Sciatic nerve (tissue), 2 donors: ENCODE data around the gene TBC1D20. TPM values are rescaled to one million over a fixed set of nuclear protein-coding genes. Genes with fewer than 3 reads are reported as not detected.
A peak's percentile ranks its signal among the peaks of the same experiment; 100 is the strongest.
"Not testable (repeated sequence)": the region's sequence is repeated elsewhere in the genome, so short reads cannot be mapped to it uniquely, and the experiment has no call there.

Source experiments
- ATAC-seq: fragments of 200-7000 bp; cut with Tn5 transposase; one replicate; pipeline ENCODE4 v1.9.1; 2020; ENCODE audit warnings: mild to moderate bottlenecking, moderate library complexity
- DNase-seq: peaks from one replicate; pipeline ENCODE4 v3.0.0-alpha.2; 2020; ENCODE audit warnings: low spot score
- intact Hi-C: fragments of 100-400 bp; cut with DNase I; formaldehyde crosslinking; loops from one replicate; pipeline ENCODE4 v1.14.2; 2022
- total RNA-seq: library from RNA; stranded (reverse); fragmentation: NEBNext Ultra II Directional; extraction: Animal tissue kit (Norgen Biotek cat#: 25700); gene quantifications from one replicate; pipeline ENCODE4 v1.2.1, GENCODE V29; 2021
- donor health status: DM: no; HTN: no; CAD: no.
- donor health status: DM: no; HTN: no; CAD: no.

The TBC1D20 gene
- 32.5 TPM for total RNA-seq

- DNase-seq (peak; percentile 90), ATAC-seq (peak; percentile 99)
- intact Hi-C loops = no loop called here
These were observed at the start of gene TBC1D20 for GRCh38 chr20:462199-462991. Gene TBC1D20 (minus strand): TSS chr20:462533. CDS start chr20:462405, 128 bp downstream.

GRCh38 chr20:510328-511057, 48.2 kb upstream of the TBC1D20 start:
- intact Hi-C loops, ATAC-seq, DNase-seq: not testable (repeated sequence)

GRCh38 chr20:508364-508787, 46.0 kb upstream of the TBC1D20 start:
- ATAC-seq, intact Hi-C loops: not testable (repeated sequence)

GRCh38 chr20:507761-508332, 45.5 kb upstream of the TBC1D20 start:
- DNase-seq (no peak), ATAC-seq (no peak)
- intact Hi-C loops = no loop called here

More at GRCh38 chr20:508364-508787, 46.0 kb upstream of the TBC1D20 start:
- not testable (repeated sequence) for DNase-seq

- intact Hi-C loops = no loop called here
- ATAC-seq = no peak
- DNase-seq = no peak
These were observed 44.8 kb upstream of the TBC1D20 start for GRCh38 chr20:507006-507758.

- intact Hi-C loops = no loop called here
- no peak for ATAC-seq
These were observed 42.3 kb upstream of the TBC1D20 start for GRCh38 chr20:504632-505075.

GRCh38 chr20:503048-503737, 40.9 kb upstream of the TBC1D20 start:
- ATAC-seq (no peak), DNase-seq (no peak)
- intact Hi-C loops = no loop called here

More at GRCh38 chr20:504632-505075, 42.3 kb upstream of the TBC1D20 start:
- DNase-seq = no peak

GRCh38 chr20:497979-498378, 35.6 kb upstream of the TBC1D20 start:
- ATAC-seq (no peak), DNase-seq (no peak)
- intact Hi-C loops = no loop called here

GRCh38 chr20:496126-496696, 33.9 kb upstream of the TBC1D20 start:
- DNase-seq = no peak
- intact Hi-C loops = no loop called here
- ATAC-seq = peak; percentile 63

GRCh38 chr20:492159-492558, 29.8 kb upstream of the TBC1D20 start:
- ATAC-seq = no peak
- intact Hi-C loops = no loop called here
- DNase-seq = no peak

GRCh38 chr20:487655-488054, 25.3 kb upstream of the TBC1D20 start:
- no peak for ATAC-seq
- intact Hi-C loops = no loop called here
- no peak for DNase-seq

- DNase-seq (peak; percentile 63), ATAC-seq (peak; percentile 55)
- intact Hi-C loops = loop anchor here (5.0 kb wide), 1 partner anchor 127 kb away; no protein-coding TSS in a partner anchor
These were observed 21.7 kb upstream of the TBC1D20 start for GRCh38 chr20:483815-484644.

- ATAC-seq = no peak
These were observed 18.8 kb upstream of the TBC1D20 start for GRCh38 chr20:481167-481566.

GRCh38 chr20:480044-480443, 17.7 kb upstream of the TBC1D20 start:
- ATAC-seq (no peak), DNase-seq (no peak)
- intact Hi-C loops = loop anchor here (5.0 kb wide), 1 partner anchor 123 kb away; no protein-coding TSS in a partner anchor

More at GRCh38 chr20:481167-481566, 18.8 kb upstream of the TBC1D20 start:
- no peak for DNase-seq
- intact Hi-C loops = loop anchor here (5.0 kb wide), 1 partner anchor 124 kb away; no protein-coding TSS in a partner anchor

GRCh38 chr20:479487-479886, 17.2 kb upstream of the TBC1D20 start:
- ATAC-seq (no peak), DNase-seq (no peak)
- intact Hi-C loops = no loop called here

- intact Hi-C loops = no loop called here
- ATAC-seq = peak; percentile 37
These were observed 16.7 kb upstream of the TBC1D20 start for GRCh38 chr20:478949-479429.

More at GRCh38 chr20:478949-479429, 16.7 kb upstream of the TBC1D20 start:
- DNase-seq = no peak
